ENCODE data around the gene DISC1.

DISC1 gene

DNA sequence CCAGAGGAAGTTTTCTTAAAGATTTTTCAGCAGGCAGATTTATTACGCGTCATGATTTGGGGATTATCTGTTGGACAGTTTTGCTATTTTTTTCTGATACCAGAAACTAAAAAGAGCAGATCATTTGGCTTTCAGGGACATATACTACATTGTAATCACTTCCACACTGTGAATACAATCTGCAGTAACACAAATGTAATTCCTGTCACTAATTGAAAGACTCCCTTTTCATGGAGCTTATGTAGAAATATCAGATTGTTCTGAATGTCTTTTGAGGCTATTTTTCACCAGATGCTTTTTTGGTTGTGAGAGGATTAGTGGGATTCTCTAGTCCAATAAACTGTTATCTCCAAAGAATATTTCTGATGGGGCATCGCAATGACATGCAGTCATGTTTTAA lies 464.2 kb downstream of the DISC1 start:
- Histone ChIP-seq H3K4me3 (ENCODE audit: low read depth, low read length) (no peak overlapping the region), H3K9me3 (ENCODE audit: control insufficient read depth, insufficient read depth, low read length) (no peaks in the 10 kb centered on the region)

More for the DNA sequence above, 464.2 kb downstream of the DISC1 start:
- H3K4me1 ChIP-seq (ENCODE audit: control insufficient read depth, insufficient read depth, low read length), result no peaks in the 10 kb centered on the region
- no peaks in the 10 kb centered on the region for H3K36me3 ChIP-seq (ENCODE audit: control insufficient read depth, insufficient read depth, low read length)
- H3K27me3 ChIP-seq (ENCODE audit: control insufficient read depth, insufficient read depth, low read length), result no peaks in the 10 kb centered on the region
- no peak overlapping the region for H3K9ac ChIP-seq (ENCODE audit: low read depth, low read length)
- no peak overlapping the region for H3K27ac ChIP-seq (ENCODE audit: low read depth, low read length)
